DMS114 treated with DMSO at 0.1 percent for 48 hours (cell line): ENCODE data around the gene KLHDC7B.
A peak's percentile ranks its signal among the peaks of the same experiment; 100 is the strongest.

Experiments used
- DNase-seq: peaks from one replicate; lab custom pipeline; 2025; ENCODE audit not compliant: unreplicated experiment; lab: John Stamatoyannopoulos, UW

The KLHDC7B gene

GRCh38 chr22:50547263-50547985 is 1.7 kb downstream of the KLHDC7B start:
- no peak for DNase-seq

GRCh38 chr22:50548040-50548920 is 2.6 kb downstream of the KLHDC7B start:
- DNase-seq, result no peak

- no peak for DNase-seq
Measured at GRCh38 chr22:50548921-50549790, 3.5 kb downstream of the KLHDC7B start.

GRCh38 chr22:50550395-50550794 is 4.7 kb downstream of the KLHDC7B start:
- DNase-seq, result no peak

GRCh38 chr22:50551160-50551752 is 5.6 kb downstream of the KLHDC7B start:
- DNase-seq, result no peak

GRCh38 chr22:50553310-50553709 is 7.6 kb downstream of the KLHDC7B start:
- no peak for DNase-seq

- no peak for DNase-seq
Measured at GRCh38 chr22:50556703-50557102, 11.0 kb downstream of the KLHDC7B start.

- no peak for DNase-seq
Measured at GRCh38 chr22:50560034-50560433, 14.3 kb downstream of the KLHDC7B start.

- DNase-seq, result no peak
Measured at GRCh38 chr22:50561401-50562358, 16.0 kb downstream of the KLHDC7B start.

GRCh38 chr22:50562523-50563412 is 17.1 kb downstream of the KLHDC7B start, which contains the start of gene SYCE3:
SYCE3 (minus strand) TSS chr22:50562919; CDS start chr22:50556405, 6,514 bp downstream.
- DNase-seq, result peak; percentile 83

GRCh38 chr22:50563413-50564160 is 17.9 kb downstream of the KLHDC7B start:
- DNase-seq, result no peak

- DNase-seq, result no peak
Measured at GRCh38 chr22:50564289-50564688, 18.6 kb downstream of the KLHDC7B start.

GRCh38 chr22:50567721-50568252 is 22.1 kb downstream of the KLHDC7B start:
- no peak for DNase-seq

- no peak for DNase-seq
Measured at GRCh38 chr22:50568626-50569025, 22.9 kb downstream of the KLHDC7B start.

GRCh38 chr22:50569041-50569459 is 23.4 kb downstream of the KLHDC7B start:
- no peak for DNase-seq

- DNase-seq, result no peak
Measured at GRCh38 chr22:50569896-50570535, 24.3 kb downstream of the KLHDC7B start.

GRCh38 chr22:50570861-50571260 is 25.2 kb downstream of the KLHDC7B start:
- DNase-seq, result no peak
